ENCODE results near the gene CCR5AS.

The CCR5AS gene

DNA sequence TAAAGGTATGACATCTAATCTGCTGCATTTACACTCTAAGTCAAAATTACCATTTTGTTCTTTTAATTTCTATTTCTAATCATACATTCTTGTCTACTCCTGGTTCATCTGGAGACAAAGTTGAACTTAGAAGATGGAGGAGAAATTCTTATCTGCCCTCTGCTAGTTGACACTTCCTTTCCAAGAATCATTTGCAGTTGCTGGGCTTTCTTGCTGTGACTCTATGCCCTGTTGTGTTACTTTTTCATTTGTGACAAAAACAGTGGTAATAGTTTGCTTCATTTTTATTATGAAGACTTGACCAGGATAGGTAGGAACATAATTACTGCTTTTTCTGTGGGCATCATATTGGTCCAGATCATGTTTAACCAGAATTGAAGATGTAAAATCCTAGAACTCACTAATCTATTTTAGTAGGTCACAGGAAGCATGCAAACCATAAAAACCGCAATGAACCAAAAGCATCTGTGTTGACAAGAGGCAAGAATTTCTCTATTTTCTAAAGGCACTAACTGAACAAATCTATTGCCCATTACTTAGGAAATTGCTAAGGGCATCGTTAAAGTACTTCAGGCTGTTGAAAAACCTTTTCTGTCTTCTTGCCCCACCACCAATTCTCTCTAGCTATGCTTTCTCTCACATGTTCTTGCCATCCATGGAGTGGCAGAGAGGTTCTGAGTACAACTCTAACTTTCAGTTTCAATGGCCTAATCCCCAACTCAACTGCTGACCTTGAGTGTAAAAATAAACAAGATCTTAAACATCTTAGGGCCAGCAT, 57.2 kb downstream of the CCR5AS start:
- DNase-seq (ENCODE audit: low spot score) (no peak), ATAC-seq (no peak)
- ChIA-PET POLR2A (no interaction called here), CTCF (no interaction called here)
- no peak overlapping the region for H3K27ac Mint-ChIP-seq
- peaks cover 50% of the 10 kb centered on the region for H3K9me3 Mint-ChIP-seq
- H3K36me3 Mint-ChIP-seq = peaks cover 16% of the 10 kb centered on the region
- peaks cover 11% of the 10 kb centered on the region; the same call in 1 of the 2 replicates for H3K4me1 Mint-ChIP-seq
- H3K4me3 Mint-ChIP-seq = no peak overlapping the region
- TF ChIP-seq ZNF396 (CRISPR knock-in tag; IDR thresholded peaks at IDR 0.05; ENCODE audit: borderline replicate concordance) (no peak), ZNF121 (CRISPR knock-in tag; IDR thresholded peaks at IDR 0.05) (no peak), ZNF423 (CRISPR knock-in tag; IDR thresholded peaks at IDR 0.05) (no peak), KAT7 (CRISPR knock-in tag; IDR thresholded peaks at IDR 0.05; ENCODE audit: borderline replicate concordance) (no peak), ERG (CRISPR knock-in tag; IDR thresholded peaks at IDR 0.05) (no peak), E2F4 (CRISPR knock-in tag; IDR thresholded peaks at IDR 0.05; ENCODE audit: borderline replicate concordance, low read depth) (no peak), ZNF138 (CRISPR knock-in tag; conservative IDR thresholded peaks at IDR 0.05) (no peak), ZBTB21 (CRISPR knock-in tag; IDR thresholded peaks at IDR 0.05; ENCODE audit: borderline replicate concordance) (no peak), ELF4 (CRISPR knock-in tag; IDR thresholded peaks at IDR 0.05; ENCODE audit: low read depth) (no peak), TCF7 (CRISPR knock-in tag; IDR thresholded peaks at IDR 0.05; ENCODE audit: low read depth) (no peak), CREM (CRISPR knock-in tag; IDR thresholded peaks at IDR 0.05) (no peak), CDX4 (CRISPR knock-in tag; IDR thresholded peaks at IDR 0.05; ENCODE audit: borderline replicate concordance) (no peak), E2F5 (CRISPR knock-in tag; IDR thresholded peaks at IDR 0.05) (no peak), MLX (CRISPR knock-in tag; IDR thresholded peaks at IDR 0.05) (no peak), ZMAT4 (CRISPR knock-in tag; IDR thresholded peaks at IDR 0.05) (no peak)
- TF ChIP-seq, protein P1, sequence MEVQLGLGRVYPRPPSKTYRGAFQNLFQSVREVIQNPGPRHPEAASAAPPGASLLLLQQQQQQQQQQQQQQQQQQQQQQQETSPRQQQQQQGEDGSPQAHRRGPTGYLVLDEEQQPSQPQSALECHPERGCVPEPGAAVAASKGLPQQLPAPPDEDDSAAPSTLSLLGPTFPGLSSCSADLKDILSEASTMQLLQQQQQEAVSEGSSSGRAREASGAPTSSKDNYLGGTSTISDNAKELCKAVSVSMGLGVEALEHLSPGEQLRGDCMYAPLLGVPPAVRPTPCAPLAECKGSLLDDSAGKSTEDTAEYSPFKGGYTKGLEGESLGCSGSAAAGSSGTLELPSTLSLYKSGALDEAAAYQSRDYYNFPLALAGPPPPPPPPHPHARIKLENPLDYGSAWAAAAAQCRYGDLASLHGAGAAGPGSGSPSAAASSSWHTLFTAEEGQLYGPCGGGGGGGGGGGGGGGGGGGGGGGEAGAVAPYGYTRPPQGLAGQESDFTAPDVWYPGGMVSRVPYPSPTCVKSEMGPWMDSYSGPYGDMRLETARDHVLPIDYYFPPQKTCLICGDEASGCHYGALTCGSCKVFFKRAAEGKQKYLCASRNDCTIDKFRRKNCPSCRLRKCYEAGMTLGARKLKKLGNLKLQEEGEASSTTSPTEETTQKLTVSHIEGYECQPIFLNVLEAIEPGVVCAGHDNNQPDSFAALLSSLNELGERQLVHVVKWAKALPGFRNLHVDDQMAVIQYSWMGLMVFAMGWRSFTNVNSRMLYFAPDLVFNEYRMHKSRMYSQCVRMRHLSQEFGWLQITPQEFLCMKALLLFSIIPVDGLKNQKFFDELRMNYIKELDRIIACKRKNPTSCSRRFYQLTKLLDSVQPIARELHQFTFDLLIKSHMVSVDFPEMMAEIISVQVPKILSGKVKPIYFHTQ (CRISPR knock-in tag; IDR thresholded peaks at IDR 0.05) = no peak
- TF ChIP-seq, protein P2, sequence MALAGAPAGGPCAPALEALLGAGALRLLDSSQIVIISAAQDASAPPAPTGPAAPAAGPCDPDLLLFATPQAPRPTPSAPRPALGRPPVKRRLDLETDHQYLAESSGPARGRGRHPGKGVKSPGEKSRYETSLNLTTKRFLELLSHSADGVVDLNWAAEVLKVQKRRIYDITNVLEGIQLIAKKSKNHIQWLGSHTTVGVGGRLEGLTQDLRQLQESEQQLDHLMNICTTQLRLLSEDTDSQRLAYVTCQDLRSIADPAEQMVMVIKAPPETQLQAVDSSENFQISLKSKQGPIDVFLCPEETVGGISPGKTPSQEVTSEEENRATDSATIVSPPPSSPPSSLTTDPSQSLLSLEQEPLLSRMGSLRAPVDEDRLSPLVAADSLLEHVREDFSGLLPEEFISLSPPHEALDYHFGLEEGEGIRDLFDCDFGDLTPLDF (CRISPR knock-in tag; IDR thresholded peaks at IDR 0.05) = no peak
- peaks cover 3% of the 10 kb centered on the region for H3K27me3 Mint-ChIP-seq (ENCODE audit: low read depth)
